Fibroblast of the aortic adventitia (primary cell): ENCODE measurements around the gene SPDEF. TPM values are rescaled to one million over a fixed set of nuclear protein-coding genes. Genes with fewer than 3 reads are reported as not detected.

Experiments
- DNase-seq: peaks from one replicate; pipeline ENCODE4 v3.0.0-alpha.2; 2010; ENCODE audit warnings: low read depth
- H3K4me3 ChIP-seq: 2 replicates; pipeline ENCODE4 v1.5.1; 2011; ENCODE audit warnings: low read depth, mild to moderate bottlenecking, control low read depth, low read length, moderate library complexity
- total RNA-seq: library from RNA; depleted of rRNA; stranded (reverse); fragments of >200 nt; gene quantifications from 2 replicates; pipeline ENCODE4 v1.2.3, GENCODE V29; 2012; ENCODE audit warnings: low replicate concordance
- TF ChIP-seq, protein P1 (sequence below): IDR thresholded peaks from 2 replicates; pipeline ENCODE4 v1.5.1; 2011; ENCODE audit warnings: mild to moderate bottlenecking, low read length, control low read depth, inconsistent platforms; ENCODE audit not compliant: insufficient read depth

The SPDEF gene
- total RNA-seq, 1 donor: not detected

DNA sequence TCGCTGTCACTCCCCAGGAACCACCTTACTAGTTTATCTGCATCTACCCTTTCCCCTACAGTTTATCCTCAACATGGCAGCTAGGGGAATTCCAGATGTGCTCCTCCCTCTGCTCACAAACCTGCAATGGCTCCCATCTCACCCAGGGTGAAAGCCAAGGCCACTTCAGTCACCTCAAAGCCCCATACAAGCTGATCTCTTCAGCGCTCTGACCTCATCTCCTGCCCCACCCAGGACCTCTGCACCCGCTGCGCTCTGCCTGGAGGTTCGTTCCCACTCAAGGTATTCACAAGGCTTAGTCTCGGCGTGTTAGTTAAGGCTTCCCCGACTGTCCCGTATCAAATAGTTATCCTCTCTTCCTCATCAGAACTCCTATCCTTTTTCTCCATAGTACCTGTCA, 28.6 kb upstream of the SPDEF start:
- DNase-seq: no peak
- no peak overlapping the region for H3K4me3 ChIP-seq
- TF ChIP-seq, protein P1, sequence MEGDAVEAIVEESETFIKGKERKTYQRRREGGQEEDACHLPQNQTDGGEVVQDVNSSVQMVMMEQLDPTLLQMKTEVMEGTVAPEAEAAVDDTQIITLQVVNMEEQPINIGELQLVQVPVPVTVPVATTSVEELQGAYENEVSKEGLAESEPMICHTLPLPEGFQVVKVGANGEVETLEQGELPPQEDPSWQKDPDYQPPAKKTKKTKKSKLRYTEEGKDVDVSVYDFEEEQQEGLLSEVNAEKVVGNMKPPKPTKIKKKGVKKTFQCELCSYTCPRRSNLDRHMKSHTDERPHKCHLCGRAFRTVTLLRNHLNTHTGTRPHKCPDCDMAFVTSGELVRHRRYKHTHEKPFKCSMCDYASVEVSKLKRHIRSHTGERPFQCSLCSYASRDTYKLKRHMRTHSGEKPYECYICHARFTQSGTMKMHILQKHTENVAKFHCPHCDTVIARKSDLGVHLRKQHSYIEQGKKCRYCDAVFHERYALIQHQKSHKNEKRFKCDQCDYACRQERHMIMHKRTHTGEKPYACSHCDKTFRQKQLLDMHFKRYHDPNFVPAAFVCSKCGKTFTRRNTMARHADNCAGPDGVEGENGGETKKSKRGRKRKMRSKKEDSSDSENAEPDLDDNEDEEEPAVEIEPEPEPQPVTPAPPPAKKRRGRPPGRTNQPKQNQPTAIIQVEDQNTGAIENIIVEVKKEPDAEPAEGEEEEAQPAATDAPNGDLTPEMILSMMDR: no peak

- no peak overlapping the region for H3K4me3 ChIP-seq
- TF ChIP-seq, protein P1: no peak
- DNase-seq: no peak
These were observed 27.9 kb upstream of the SPDEF start for GRCh38 chr6:34583861-34584604.

GRCh38 chr6:34583461-34583860, 27.3 kb upstream of the SPDEF start:
- TF ChIP-seq, protein P1: peak; percentile 30
- no peak for DNase-seq
- no peak overlapping the region for H3K4me3 ChIP-seq

DNA sequence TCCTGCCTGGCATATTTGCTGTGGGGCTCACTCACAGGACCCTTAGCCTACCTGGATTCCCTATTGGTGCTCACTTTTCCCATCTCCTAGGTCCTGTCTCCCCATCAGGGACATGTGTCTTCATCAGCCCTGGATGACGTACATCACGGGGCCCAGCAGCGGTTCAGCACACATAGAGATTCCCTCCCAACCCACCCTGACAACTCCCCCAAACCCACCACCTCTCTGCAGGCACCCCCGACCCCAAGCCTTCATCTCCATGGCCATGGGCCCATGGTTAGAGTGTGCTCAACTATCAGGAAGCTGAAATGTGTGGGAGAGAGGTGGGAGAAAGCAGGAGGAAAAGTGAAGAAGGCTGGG, 25.4 kb upstream of the SPDEF start:
- TF ChIP-seq, protein P1: no peak
- DNase-seq: no peak
- no peak overlapping the region for H3K4me3 ChIP-seq

GRCh38 chr6:34580707-34581560, 24.8 kb upstream of the SPDEF start:
- no peak overlapping the region for H3K4me3 ChIP-seq
- peak; percentile 64 for DNase-seq
- TF ChIP-seq, protein P1: no peak

DNA sequence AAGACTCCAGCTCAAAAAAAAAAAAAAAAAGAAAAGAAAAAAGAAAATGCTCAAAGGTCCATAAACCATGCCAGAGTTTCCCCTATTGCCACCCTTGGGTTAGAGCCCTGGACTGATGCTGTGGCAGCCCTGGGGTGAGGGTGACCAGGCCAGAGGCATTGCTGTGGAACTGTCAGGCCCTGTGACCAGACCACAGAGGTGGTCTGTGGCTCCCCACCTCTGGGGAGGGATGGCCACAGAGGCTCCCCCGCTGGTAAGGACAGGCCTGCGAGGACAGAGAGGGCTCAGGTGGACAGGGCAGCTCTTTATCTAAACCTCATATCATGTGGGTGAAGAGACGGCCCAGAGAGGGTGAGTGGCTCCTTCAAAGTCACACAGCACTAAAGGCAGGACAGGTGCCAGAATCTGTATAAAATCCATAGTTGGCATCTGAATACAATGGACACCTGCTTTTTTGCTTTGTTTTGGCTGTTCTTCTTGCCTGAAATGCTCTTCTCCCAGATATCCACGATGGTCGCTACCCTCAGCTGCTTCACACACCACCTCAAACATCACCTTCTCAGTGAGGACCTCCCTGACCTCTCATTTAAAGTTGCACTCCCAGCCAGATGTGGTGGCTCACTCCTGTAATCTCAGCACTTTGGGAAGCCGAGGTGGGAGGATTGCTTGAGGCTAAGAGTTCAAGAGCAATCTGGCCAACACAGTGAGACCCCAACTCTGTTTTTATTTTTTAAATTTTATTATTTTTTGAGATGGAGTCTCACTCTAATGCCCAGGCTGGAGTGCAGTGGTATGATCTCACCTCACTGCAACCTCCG, 22.5 kb upstream of the SPDEF start:
- DNase-seq: no peak
- TF ChIP-seq, protein P1: no peak
- H3K4me3 ChIP-seq: no peak overlapping the region
